Measurements from ENCODE around the gene PLA2G4B.

The PLA2G4B gene

GRCh38 chr15:41838400-41838897 lies at the start of gene PLA2G4B:
TSS of gene PLA2G4B (plus strand) at chr15:41838847. CDS start at chr15:41838914, 67 bp downstream.
- peak in 1 of 2 experiments; percentile 38 for DNase-seq

DNA sequence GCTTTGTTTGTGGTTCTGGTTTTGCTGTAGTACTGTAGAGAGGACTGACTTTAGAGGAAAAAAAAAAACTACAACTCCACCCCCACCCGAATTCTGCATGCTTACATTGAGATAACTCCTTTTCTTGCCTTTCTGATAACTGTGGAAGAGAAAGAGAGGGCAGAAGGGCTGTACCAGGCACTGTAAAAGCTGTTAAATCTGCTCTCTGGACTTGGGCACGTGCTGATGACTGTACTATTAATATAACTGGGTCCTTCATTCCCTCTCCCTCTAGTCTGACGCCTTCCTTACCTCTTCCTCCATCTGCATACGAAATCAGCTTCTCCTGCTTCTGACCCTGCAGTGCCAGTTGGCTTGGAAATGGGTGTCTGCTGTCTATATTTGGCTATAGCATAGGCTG lies 49.4 kb upstream of the PLA2G4B start:
- no peak for DNase-seq

DNA sequence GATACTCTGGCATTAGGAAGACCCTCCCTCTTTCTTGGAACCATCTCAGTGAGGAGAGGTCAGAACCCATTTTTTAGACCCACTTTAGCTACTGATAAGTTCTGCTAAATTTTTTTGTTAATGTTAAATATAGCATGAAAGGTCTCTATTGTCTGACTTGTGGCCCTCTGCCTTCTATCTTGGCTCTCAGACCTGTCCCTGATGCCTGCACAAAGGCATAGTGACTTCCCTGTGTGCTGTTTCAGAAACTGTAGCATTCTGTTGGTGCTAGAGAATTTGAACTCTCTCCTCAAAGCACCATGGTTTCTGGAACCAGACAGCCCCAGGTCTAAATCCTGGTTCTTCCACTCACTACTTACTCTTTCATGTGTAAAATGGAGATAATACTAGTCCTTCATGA lies 49.0 kb upstream of the PLA2G4B start:
- no peak for DNase-seq

DNA sequence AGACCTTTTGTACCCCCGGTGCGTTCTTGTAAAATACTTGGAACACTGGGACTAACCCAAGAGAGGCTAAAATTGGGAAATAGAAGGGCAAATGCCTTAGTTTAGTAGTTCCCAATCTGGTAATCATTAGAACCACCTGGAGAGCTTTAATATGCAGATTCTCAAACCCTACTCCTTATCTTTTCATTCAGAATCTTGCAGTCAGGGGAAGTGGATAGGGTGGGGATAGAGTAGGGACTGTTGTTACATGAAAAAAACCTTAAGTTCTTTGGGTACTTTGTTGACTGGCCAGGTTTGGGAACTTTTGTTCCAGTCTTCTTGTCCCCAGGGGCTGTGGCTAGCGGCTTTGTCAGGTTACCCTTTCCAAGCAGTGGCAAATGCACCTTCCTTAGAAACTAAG lies 48.5 kb upstream of the PLA2G4B start:
- no peak for DNase-seq

DNA sequence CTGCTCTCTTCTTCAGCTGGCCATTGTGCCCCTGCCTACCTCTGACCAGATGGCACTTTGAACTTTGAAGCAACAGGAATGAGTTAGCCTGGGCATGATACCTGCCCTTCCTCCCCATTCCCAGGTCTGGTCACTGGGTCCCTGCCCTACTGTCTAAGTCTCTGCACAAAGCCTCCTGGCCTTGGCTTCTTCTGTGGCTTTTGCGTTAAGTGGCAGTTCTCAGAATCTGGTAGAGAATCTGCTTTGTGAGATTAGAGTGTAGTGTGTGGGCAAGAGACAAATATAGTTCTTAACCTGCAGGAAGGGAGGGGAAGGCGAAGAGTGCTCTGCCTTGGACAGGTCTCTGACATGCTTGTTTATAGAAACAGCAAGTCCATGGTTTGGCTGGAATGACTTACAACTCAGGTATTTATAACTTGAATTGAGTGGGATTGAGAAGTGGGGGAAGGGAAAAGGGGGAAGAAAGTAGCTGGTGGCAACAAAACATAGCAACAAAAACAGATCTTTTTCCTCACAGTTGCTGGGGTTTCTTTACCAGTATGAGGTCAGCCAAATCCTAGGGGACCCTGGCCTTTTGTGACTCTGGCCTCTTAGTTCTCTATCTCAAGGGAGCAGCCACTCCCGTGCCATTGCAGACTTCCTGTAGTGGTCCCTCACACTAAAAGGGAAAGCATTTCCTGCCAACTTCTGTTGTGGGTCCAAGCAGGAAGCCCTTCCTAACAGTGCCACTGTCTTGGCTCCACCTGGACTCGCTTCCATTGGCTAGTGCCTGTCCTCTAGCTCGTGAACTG lies 47.7 kb upstream of the PLA2G4B start:
- no peak for DNase-seq

GRCh38 chr15:41791547-41791937 lies 47.1 kb upstream of the PLA2G4B start:
- no peak for DNase-seq

GRCh38 chr15:41792000-41792637 lies 46.5 kb upstream of the PLA2G4B start:
- DNase-seq = peak; percentile 86 to 98

GRCh38 chr15:41794081-41794480 lies 44.6 kb upstream of the PLA2G4B start:
- no peak for DNase-seq

- no peak for DNase-seq
These were observed 42.4 kb upstream of the PLA2G4B start for GRCh38 chr15:41795996-41796856.

- peak; percentile 20 to 77 for DNase-seq
These were observed 41.3 kb upstream of the PLA2G4B start for GRCh38 chr15:41797201-41797944.

DNA sequence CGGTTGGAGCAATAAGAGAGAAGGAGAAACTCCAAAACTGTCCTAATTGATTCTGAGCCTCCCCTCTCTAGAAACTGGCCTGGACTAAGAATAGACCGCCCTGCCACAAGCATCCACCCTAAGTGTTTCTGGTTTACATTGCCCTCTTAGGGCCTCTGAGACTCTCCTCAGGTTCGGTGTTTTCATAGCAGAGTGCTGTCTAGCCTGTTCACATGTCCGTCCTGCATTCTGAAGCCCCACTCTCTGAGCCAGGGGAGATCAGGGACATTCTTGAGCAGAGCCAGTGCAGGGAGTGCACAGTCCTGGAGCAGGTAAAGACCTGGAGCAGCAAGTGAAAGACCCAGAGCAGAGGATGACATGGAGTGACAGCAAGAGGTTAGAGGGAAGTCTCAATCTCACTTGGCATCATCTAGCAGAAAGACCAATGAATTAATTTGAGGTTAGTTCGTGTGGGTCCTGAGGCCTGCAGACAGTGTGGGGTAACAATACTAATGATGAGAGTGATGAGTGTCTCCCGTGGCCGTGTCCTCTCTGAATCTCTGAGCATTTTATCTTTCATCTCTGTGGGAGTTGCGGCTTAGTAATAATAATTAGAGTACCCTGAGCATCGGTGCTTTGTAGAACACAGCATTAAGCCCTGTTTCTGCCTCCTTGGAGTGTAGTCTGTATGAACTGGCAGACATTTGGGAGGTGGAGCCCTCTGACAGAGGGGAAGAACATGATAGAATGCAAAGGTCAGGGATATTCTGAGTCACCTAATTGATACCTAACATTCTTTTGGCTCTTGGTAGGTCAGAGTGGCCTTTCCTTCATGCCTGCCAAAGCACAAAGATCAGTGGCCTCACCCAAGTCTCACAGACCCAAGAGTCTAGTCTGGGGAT lies 39.8 kb upstream of the PLA2G4B start:
- DNase-seq = no peak

DNA sequence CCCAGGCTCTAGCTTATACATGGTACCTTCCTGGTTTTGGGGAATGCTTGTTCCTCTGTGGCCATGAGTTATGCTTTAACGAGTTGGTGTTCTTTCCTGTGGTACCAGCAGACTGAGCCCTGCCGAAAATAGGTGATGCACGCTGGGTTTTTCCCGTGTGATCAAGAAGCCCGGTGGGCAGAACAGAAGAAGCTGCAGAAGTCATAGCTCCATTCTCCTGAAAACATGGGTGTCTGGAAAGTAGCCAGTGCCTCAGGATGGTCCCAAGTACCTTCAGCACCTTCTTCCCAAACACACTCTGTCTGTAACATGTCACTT lies 39.2 kb upstream of the PLA2G4B start:
- DNase-seq = no peak

GRCh38 chr15:41801185-41801584 lies 37.5 kb upstream of the PLA2G4B start:
- DNase-seq = no peak

DNA sequence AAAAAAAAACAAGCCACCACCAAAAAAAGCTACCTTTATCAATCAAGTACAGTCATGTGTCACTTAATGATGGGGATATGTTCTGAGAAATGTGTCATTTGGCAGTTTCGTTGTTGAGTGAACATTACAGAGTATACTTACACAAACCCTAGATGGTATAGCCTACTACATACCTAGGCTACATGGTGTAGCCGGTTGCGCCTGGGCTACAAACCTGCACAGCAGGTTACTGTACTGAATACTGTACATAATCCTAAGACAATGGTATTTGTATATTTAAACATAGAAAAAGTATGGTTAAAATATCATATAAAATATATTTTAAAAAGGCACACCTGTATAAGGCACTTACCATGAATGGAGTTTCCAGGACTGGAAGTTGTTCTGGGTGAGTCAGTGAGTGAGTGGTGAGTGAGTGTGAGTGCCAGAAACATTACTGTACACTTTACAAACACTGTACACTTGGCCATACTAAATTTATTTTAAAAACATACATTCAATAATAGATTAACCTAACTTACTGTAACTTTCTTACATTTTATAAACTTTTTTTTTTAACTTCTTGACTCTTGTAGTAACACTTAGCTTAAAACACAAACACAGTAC lies 36.7 kb upstream of the PLA2G4B start:
- no peak for DNase-seq

DNA sequence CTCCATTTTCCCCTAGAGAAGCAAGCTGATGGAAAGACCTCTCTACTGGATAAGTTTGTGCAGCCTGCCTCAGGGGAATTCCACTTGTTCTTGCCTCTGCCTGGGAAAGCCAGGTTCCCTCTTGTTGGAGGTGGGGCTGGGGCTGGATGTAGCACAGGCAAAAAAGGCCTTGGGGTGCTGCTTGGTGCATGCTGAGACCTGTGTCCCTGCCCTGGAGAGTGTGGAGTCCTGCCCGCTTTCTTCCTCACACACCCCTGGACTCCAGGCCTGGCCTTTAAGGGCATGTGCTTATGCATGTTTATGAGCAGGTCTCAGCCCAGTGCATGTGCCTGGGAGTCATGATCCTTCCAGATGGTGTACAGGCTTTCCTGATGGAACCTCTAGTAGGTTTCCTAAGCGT lies 34.3 kb upstream of the PLA2G4B start:
- peak in 1 of 2 experiments; percentile 45 for DNase-seq

DNA sequence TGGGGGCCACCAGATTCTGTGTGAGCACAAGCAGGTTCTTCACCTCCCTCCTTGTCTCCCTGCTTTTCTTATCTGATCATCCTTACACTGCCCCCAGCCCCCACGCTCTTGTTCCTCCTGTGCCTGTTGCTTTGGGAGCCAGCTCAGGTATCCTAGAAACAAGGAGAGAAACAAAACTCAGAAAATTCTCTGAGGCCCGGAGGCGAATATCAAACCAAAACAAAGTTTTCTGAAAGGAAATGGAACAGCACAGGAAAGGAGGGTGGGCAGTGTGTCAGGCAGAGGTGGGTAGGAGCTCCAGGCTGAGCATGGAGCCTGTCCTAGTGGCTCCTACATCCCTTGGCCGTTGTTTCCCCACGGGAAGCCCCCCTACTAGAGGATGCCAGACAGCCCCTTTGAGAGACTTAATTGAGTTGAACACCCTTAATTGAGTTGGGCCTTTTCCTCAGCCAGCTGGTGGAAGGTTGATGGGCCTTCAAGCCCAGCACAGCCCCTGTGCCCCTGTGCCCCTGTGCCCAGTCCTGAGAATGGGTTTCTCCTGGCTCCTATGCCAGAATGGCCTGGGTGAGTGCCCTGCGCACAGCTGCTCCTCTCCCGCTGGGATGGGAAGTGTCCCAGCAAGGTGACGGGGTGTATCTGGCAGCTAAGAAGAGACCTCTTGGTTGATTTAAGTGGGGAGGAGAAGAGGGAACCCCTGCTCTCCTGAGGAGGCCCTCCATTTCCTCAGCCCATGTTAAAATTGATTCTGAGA lies 33.6 kb upstream of the PLA2G4B start:
- DNase-seq = no peak

DNA sequence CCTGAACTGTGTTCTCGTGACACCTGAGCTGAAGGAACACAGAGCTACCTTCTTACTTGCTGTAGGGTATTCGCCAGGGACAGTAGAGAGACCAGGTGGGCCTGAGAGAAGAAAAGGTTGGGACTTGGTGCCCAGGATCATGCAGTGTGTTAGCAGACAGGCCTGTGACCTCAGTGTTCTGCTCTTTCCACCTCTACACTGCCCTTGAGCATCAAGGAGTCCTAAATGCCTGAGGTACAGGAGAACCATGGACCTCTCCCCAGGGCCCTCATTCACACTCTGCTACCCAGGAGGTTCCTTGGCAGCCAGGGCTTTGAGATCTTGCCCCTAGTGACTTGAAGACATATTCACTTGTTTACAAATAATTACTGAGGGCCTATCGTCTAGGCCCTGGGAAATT lies 32.9 kb upstream of the PLA2G4B start:
- DNase-seq = no peak

DNA sequence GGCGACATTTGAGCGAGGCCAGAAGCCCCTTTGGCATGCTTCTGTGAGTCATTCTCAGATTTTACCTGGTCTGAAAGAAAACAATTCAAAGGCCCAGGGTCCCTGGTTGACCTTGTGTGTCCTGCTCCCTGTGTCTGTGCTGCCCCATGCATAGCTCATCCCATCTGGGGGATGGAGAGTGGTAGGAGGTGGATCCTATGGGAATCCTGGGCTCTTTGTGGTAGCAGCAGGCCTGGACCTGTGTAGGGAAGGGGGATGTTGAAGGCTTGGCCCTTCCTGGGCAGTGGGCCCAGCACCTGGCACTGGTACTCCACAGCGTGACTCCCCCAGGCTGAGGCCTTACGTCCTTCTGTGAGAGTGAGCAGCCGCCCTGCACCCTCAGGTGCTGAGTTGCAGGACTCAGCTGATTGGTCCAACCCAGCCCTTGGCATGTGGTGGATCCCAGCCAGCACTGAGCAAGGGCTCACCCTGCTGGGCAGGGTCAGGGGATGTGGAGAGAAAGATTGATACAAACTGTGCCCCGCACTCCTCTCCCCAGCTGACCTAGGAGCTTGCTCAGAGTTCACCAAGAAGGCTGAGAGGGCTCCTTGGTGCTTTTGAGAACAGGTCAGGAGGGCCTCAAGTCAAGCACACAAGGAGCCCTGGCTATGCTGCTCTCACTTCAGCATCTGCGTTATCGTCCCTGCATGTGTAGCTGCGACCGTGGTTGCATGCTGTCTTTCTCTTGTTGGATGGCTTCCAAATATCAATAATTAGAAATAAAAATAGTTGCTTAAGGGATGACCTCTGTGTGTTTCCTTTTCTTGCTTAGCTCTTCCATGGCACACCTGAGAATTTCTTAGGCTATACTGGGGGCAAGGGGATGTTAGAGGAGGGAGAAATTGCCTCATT lies 32.1 kb upstream of the PLA2G4B start:
- no peak for DNase-seq

GRCh38 chr15:41809121-41809520 lies 29.5 kb upstream of the PLA2G4B start:
- no peak for DNase-seq

Measured in NCI-H524 (cell line).